Fibroblast of lung (primary cell): Measurements from ENCODE around the gene MTCH1.

Experiments
- CTCF ChIP-seq, 2 donors: IDR thresholded peaks in 1 of 2; conservative IDR thresholded peaks in 1 of 2; 1 replicate in 1 of 2; 2 replicates in 1 of 2; pipeline ENCODE4 v1.5.1; 2011 to 2012; ENCODE audit warnings: low read length in 2 of 2, control low read depth in 1 of 2, inconsistent platforms in 1 of 2, low read depth in 1 of 2, mild to moderate bottlenecking in 1 of 2
- EZH2 ChIP-seq: IDR thresholded peaks from 2 replicates; pipeline ENCODE4 v1.5.1; 2012; ENCODE audit warnings: low read length, control low read depth, mild to moderate bottlenecking; ENCODE audit errors: missing control alignments

DNA sequence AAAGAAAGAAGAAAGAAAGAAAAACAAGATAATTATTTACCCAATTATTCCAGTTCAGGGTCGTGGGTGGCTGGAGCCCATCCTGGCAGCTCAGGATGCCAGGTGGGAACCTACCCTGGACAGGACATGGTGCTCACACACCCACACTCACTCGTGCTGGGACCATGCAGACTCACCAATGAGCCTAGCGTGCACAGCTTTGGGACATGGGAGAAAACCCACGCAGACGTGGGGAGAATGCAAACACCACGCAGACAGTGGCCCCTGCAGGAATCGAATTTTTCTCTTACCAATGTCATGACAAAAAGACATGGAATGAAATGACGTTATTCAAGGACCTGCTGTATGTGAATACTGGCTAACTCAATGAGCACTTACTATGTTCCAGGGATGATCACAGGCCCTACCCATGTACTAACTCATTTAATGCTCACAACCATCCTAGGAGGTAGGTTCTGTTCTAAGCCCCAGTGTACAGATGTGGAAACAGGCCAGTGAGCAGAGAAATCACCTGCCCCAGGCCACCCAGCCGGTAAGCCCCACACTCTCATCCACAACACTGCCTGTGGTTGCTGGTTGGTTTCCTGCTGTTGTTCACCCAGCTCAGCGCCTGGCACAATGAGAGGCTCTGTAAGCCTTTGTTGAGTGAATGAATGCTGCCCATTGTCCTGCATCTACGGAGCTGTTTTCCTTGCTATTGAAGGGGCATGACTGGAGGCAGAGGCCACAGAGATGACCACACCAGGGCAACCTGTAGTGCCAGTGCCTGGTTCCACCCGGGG lies 38.2 kb downstream of the MTCH1 start:
- no peak for TF ChIP-seq CTCF (conservative IDR thresholded peaks at IDR 0.05 in 1 of 2, IDR thresholded peaks at IDR 0.05 in 1 of 2; ENCODE audit: low read depth in 1 of 2, low read length in 2 of 2)
- TF ChIP-seq EZH2: no peak
